Testis (tissue), 2 donors: Measurements from ENCODE around the gene RNF135.

Source experiments
- POLR2A ChIP-seq: fragments of 450-650 bp; IDR thresholded peaks from one replicate; pipeline ENCODE4 v1.6.1; 2017; ENCODE audit warnings: antibody characterized with exemption, mild to moderate bottlenecking, moderate library complexity
- TF ChIP-seq, protein P1 (sequence below), 3 experiments: fragments of 450-650 bp in 2 of 3; fragments of 200-600 bp in 1 of 3; sonication (generic) in 1 of 3; IDR thresholded peaks; one replicate each; pipeline ENCODE4 v1.5.1; 2016 to 2019; ENCODE audit warnings: antibody characterized with exemption in 3 of 3, mild to moderate bottlenecking in 2 of 3, moderate library complexity in 1 of 3

GRCh38 chr17:31019004-31019403 is 48.2 kb downstream of the RNF135 start:
- no peak for TF ChIP-seq POLR2A
- TF ChIP-seq, protein P1, sequence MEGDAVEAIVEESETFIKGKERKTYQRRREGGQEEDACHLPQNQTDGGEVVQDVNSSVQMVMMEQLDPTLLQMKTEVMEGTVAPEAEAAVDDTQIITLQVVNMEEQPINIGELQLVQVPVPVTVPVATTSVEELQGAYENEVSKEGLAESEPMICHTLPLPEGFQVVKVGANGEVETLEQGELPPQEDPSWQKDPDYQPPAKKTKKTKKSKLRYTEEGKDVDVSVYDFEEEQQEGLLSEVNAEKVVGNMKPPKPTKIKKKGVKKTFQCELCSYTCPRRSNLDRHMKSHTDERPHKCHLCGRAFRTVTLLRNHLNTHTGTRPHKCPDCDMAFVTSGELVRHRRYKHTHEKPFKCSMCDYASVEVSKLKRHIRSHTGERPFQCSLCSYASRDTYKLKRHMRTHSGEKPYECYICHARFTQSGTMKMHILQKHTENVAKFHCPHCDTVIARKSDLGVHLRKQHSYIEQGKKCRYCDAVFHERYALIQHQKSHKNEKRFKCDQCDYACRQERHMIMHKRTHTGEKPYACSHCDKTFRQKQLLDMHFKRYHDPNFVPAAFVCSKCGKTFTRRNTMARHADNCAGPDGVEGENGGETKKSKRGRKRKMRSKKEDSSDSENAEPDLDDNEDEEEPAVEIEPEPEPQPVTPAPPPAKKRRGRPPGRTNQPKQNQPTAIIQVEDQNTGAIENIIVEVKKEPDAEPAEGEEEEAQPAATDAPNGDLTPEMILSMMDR (IDR thresholded peaks at IDR 0.05) = no peak
